Neural progenitor cell (in vitro differentiated cells): Measurements from ENCODE around the gene GRIK2. TPM values are rescaled to one million over a fixed set of nuclear protein-coding genes. Genes with fewer than 3 reads are reported as not detected.

Source experiments
- DNase-seq: peaks from one replicate; pipeline ENCODE4 v3.0.0-alpha.2; 2016; ENCODE audit warnings: low spot score
- H2AFZ ChIP-seq: fragments of 200-600 bp; sonication (generic); replicated peaks from 2 replicates; pipeline ENCODE4 v1.6.1; 2016; ENCODE audit warnings: antibody characterized with exemption
- H3F3A ChIP-seq: fragments of 200-600 bp; sonication (generic); 2 replicates; pipeline ENCODE4 v1.6.1; 2016; ENCODE audit warnings: antibody characterized with exemption, low read depth
- H3K27ac ChIP-seq: fragments of 200-600 bp; sonication (generic); 2 replicates; pipeline ENCODE4 v1.5.1; 2016; ENCODE audit warnings: mild to moderate bottlenecking
- H3K27me3 ChIP-seq: fragments of 200-600 bp; sonication (generic); 2 replicates; pipeline ENCODE4 v1.6.1; 2016; ENCODE audit warnings: mild to moderate bottlenecking, moderate library complexity
- H3K36me3 ChIP-seq: fragments of 200-600 bp; sonication (generic); 2 replicates; pipeline ENCODE4 v1.5.1; 2016
- H3K4me1 ChIP-seq: fragments of 200-600 bp; sonication (generic); 2 replicates; pipeline ENCODE4 v1.6.1; 2016; ENCODE audit warnings: mixed run types
- H3K4me2 ChIP-seq: fragments of 200-600 bp; sonication (generic); 2 replicates; pipeline ENCODE4 v1.6.1; 2016
- H3K4me3 ChIP-seq: fragments of 200-600 bp; sonication (generic); 2 replicates; pipeline ENCODE4 v1.5.1; 2016
- H3K79me2 ChIP-seq: fragments of 200-600 bp; sonication (generic); 2 replicates; pipeline ENCODE4 v1.6.1; 2016; ENCODE audit warnings: low read depth
- H3K9ac ChIP-seq: fragments of 200-600 bp; sonication (generic); 2 replicates; pipeline ENCODE4 v1.6.1; 2016
- H3K9me3 ChIP-seq: fragments of 200-600 bp; sonication (generic); 2 replicates; pipeline ENCODE4 v1.5.1; 2016; ENCODE audit warnings: low read depth
- H4K20me1 ChIP-seq: fragments of 200-600 bp; sonication (generic); 2 replicates; pipeline ENCODE4 v1.6.1; 2016; ENCODE audit warnings: low read depth
- H3K27ac Mint-ChIP-seq: 3 replicates; pipeline ENCODE4 v1.8.0; 2021; ENCODE audit warnings: mixed read lengths
- H3K27me3 Mint-ChIP-seq: 2 replicates; pipeline ENCODE4 v1.8.0; 2022; ENCODE audit warnings: low read depth, mild to moderate bottlenecking, inconsistent platforms, moderate library complexity, mixed read lengths; ENCODE audit not compliant: insufficient read depth
- H3K36me3 Mint-ChIP-seq: 3 replicates; pipeline ENCODE4 v1.8.0; 2021; ENCODE audit warnings: mixed read lengths
- H3K4me1 Mint-ChIP-seq: 3 replicates; pipeline ENCODE4 v1.8.0; 2021; ENCODE audit warnings: mixed read lengths
- H3K4me3 Mint-ChIP-seq: 3 replicates; pipeline ENCODE4 v1.8.0; 2021; ENCODE audit warnings: mild to moderate bottlenecking, moderate library complexity, mixed read lengths
- H3K9me3 Mint-ChIP-seq: 3 replicates; pipeline ENCODE4 v1.8.0; 2020; ENCODE audit warnings: mixed read lengths
- EZH2 ChIP-seq: fragments of 200-600 bp; sonication (generic); IDR thresholded peaks from 2 replicates; pipeline ENCODE4 v1.6.1; 2017; ENCODE audit warnings: antibody characterized with exemption, mild to moderate bottlenecking, moderate library complexity
- EZH2phosphoT487 ChIP-seq: fragments of 200-600 bp; sonication (generic); IDR thresholded peaks from 2 replicates; pipeline ENCODE4 v1.6.1; 2017; ENCODE audit warnings: antibody characterized with exemption
- total RNA-seq: library from RNA; depleted of rRNA; stranded (reverse); fragments of >200 nt; gene quantifications from 2 replicates; pipeline ENCODE4 v1.2.3, GENCODE V29; 2015; ENCODE audit warnings: low replicate concordance
- TF ChIP-seq, protein P1 (sequence below): fragments of 200-600 bp; sonication (generic); IDR thresholded peaks from 2 replicates; pipeline ENCODE4 v1.5.1; 2017; ENCODE audit warnings: antibody characterized with exemption, mild to moderate bottlenecking

Gene GRIK2
- total RNA-seq, 1 donor from 2014 or later: 0.88 TPM

DNA sequence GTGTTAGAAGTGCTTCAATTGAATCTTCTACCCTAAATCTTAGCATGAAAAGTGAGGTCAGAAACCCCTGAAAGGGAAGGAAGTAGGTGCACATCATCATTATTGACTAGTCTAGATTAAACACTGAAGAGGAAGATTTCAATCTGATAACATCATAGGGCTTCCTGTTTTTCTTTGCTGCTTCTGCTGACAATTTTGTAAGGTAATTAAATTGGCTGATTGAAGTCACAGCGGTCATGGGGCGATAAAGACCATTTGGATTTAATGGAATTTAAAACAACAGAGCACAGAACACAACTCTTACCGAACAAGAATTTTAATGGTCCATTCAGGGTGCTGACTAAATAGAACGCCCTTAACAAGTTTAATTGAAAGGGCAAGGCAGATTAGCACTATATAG lies 11.3 kb downstream of the GRIK2 start:
- no peak overlapping the region for H3K4me3 Mint-ChIP-seq
- DNase-seq: no peak
- no peaks in the 10 kb centered on the region for H4K20me1 ChIP-seq
- H3K36me3 ChIP-seq: no peaks in the 10 kb centered on the region
- peaks cover 38% of the 10 kb centered on the region for H3K4me1 Mint-ChIP-seq
- H3K27ac ChIP-seq: no peak overlapping the region
- H3K9me3 ChIP-seq: no peaks in the 10 kb centered on the region
- no peak overlapping the region for H3K4me2 ChIP-seq
- H3K36me3 Mint-ChIP-seq: no peaks in the 10 kb centered on the region
- H3K27me3 Mint-ChIP-seq: peaks cover 15% of the 10 kb centered on the region
- no peaks in the 10 kb centered on the region for H3K79me2 ChIP-seq
- H2AFZ ChIP-seq: no peak overlapping the region
- H3K27me3 ChIP-seq: peaks cover 48% of the 10 kb centered on the region
- no peak overlapping the region for H3K27ac Mint-ChIP-seq
- TF ChIP-seq EZH2: no peak
- peaks cover 21% of the 10 kb centered on the region for H3F3A ChIP-seq
- H3K4me3 ChIP-seq: no peak overlapping the region
- H3K4me1 ChIP-seq: peaks cover 36% of the 10 kb centered on the region
- H3K9ac ChIP-seq: no peak overlapping the region
- H3K9me3 Mint-ChIP-seq: no peaks in the 10 kb centered on the region

DNA sequence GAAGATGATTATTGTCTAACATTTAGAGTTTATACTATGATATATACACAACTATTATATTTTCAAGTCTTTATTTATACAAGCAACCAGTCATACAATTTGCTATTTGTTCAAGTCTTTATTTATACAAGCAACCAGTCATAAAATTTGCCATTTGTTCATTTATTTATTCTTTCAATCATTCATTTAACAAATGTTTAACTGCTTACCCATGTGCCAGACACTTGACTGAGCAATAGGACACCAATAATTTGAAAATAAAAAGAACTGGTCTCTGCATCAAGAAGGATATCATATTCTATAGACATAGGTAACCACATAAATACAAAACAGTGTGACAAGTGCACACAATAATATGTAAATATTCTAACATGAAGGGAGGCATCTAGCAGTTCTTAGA lies 20.3 kb downstream of the GRIK2 start:
- Histone ChIP-seq H3K4me2 (no peak overlapping the region), H3K27ac (no peak overlapping the region), H3K36me3 (no peaks in the 10 kb centered on the region), H3K27me3 (no peaks in the 10 kb centered on the region), H2AFZ (no peak overlapping the region), H3F3A (no peaks in the 10 kb centered on the region), H3K4me3 (no peak overlapping the region), H3K9me3 (no peaks in the 10 kb centered on the region), H4K20me1 (no peaks in the 10 kb centered on the region), H3K4me1 (peaks cover under 1% of the 10 kb centered on the region), H3K9ac (no peak overlapping the region), H3K79me2 (no peaks in the 10 kb centered on the region)
- Mint-ChIP-seq H3K9me3 (no peaks in the 10 kb centered on the region), H3K27me3 (no peaks in the 10 kb centered on the region), H3K27ac (no peak overlapping the region), H3K4me3 (no peak overlapping the region), H3K36me3 (no peaks in the 10 kb centered on the region), H3K4me1 (peaks cover 1% of the 10 kb centered on the region)
- TF ChIP-seq, protein P1, sequence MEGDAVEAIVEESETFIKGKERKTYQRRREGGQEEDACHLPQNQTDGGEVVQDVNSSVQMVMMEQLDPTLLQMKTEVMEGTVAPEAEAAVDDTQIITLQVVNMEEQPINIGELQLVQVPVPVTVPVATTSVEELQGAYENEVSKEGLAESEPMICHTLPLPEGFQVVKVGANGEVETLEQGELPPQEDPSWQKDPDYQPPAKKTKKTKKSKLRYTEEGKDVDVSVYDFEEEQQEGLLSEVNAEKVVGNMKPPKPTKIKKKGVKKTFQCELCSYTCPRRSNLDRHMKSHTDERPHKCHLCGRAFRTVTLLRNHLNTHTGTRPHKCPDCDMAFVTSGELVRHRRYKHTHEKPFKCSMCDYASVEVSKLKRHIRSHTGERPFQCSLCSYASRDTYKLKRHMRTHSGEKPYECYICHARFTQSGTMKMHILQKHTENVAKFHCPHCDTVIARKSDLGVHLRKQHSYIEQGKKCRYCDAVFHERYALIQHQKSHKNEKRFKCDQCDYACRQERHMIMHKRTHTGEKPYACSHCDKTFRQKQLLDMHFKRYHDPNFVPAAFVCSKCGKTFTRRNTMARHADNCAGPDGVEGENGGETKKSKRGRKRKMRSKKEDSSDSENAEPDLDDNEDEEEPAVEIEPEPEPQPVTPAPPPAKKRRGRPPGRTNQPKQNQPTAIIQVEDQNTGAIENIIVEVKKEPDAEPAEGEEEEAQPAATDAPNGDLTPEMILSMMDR: no peak
- DNase-seq: no peak

DNA sequence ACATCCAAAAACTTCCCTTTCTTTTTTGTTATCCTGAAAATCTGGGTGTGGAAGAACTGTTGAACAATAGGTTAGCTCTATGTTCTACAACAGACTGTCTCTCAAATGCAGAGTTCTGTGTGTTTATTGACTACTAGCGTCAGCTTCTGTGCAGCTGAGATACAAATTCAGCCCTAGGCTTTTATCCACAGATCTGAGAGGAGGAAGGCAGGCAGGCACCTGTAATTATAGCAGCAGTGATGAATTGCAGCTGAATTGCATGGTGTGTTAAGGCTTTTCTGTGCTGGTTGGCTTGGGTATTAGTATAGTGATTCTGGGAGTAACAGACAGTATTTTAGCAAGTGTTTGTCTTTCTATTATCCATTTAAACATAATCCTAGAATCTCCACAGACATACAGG lies 24.4 kb downstream of the GRIK2 start:
- Histone ChIP-seq H2AFZ (no peak overlapping the region), H3K4me1 (no peaks in the 10 kb centered on the region), H4K20me1 (no peaks in the 10 kb centered on the region), H3K4me3 (no peak overlapping the region), H3K9me3 (no peaks in the 10 kb centered on the region), H3K4me2 (no peak overlapping the region), H3K27ac (no peak overlapping the region), H3K79me2 (no peaks in the 10 kb centered on the region), H3K9ac (no peak overlapping the region), H3K27me3 (no peaks in the 10 kb centered on the region), H3K36me3 (no peaks in the 10 kb centered on the region), H3F3A (no peaks in the 10 kb centered on the region)
- H3K4me1 Mint-ChIP-seq: peaks cover 2% of the 10 kb centered on the region
- TF ChIP-seq, protein P1: no peak
- no peak for TF ChIP-seq EZH2phosphoT487
- TF ChIP-seq EZH2: no peak
- no peak overlapping the region for H3K27ac Mint-ChIP-seq
- no peaks in the 10 kb centered on the region for H3K9me3 Mint-ChIP-seq
- H3K4me3 Mint-ChIP-seq: no peak overlapping the region
- H3K36me3 Mint-ChIP-seq: no peaks in the 10 kb centered on the region
- DNase-seq: no peak
- peaks cover 2% of the 10 kb centered on the region for H3K27me3 Mint-ChIP-seq

DNA sequence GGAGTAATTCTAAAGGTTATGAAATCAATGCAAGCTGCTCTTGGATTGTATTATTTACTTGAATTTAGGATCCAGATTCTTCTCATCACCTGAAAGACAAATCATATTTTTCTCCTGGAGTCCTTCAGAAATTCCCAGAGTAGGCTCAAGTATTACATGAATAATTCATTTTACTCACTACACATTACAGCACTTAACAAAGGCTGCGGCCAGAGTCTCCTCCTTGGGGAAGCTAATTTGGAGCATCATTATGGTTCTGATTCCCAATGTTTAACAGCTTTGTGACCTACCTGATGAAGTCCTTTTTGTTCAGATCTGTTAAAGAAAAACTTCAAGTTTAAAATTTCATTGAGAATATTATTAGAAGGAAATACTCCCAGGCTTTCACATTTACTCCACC lies 28.7 kb downstream of the GRIK2 start:
- Histone ChIP-seq H3K27me3 (no peaks in the 10 kb centered on the region), H3K4me1 (no peaks in the 10 kb centered on the region), H3K9me3 (no peaks in the 10 kb centered on the region), H3F3A (no peaks in the 10 kb centered on the region), H3K79me2 (no peaks in the 10 kb centered on the region), H3K36me3 (no peaks in the 10 kb centered on the region), H2AFZ (no peak overlapping the region), H3K9ac (no peak overlapping the region), H4K20me1 (no peaks in the 10 kb centered on the region), H3K27ac (no peak overlapping the region), H3K4me2 (no peak overlapping the region), H3K4me3 (no peak overlapping the region)
- H3K36me3 Mint-ChIP-seq: no peaks in the 10 kb centered on the region
- no peak for DNase-seq
- peaks cover 2% of the 10 kb centered on the region for H3K27me3 Mint-ChIP-seq
- H3K27ac Mint-ChIP-seq: no peak overlapping the region
- H3K4me3 Mint-ChIP-seq: no peak overlapping the region
- H3K9me3 Mint-ChIP-seq: no peaks in the 10 kb centered on the region
- peaks cover 2% of the 10 kb centered on the region for H3K4me1 Mint-ChIP-seq
- TF ChIP-seq, protein P1: no peak
